ENCODE data around the gene TRPM8.

- TF ChIP-seq EZH2 (IDR thresholded peaks at IDR 0.05; ENCODE audit: low read depth, unreplicated experiment) (no peak), POLR2AphosphoS5 (IDR thresholded peaks at IDR 0.05; ENCODE audit: low read depth) (no peak), NANOG (IDR thresholded peaks at IDR 0.05; ENCODE audit: borderline replicate concordance) (no peak), EZH2phosphoT487 (IDR thresholded peaks at IDR 0.05; ENCODE audit: unreplicated experiment) (no peak)
- TF ChIP-seq, protein P1, sequence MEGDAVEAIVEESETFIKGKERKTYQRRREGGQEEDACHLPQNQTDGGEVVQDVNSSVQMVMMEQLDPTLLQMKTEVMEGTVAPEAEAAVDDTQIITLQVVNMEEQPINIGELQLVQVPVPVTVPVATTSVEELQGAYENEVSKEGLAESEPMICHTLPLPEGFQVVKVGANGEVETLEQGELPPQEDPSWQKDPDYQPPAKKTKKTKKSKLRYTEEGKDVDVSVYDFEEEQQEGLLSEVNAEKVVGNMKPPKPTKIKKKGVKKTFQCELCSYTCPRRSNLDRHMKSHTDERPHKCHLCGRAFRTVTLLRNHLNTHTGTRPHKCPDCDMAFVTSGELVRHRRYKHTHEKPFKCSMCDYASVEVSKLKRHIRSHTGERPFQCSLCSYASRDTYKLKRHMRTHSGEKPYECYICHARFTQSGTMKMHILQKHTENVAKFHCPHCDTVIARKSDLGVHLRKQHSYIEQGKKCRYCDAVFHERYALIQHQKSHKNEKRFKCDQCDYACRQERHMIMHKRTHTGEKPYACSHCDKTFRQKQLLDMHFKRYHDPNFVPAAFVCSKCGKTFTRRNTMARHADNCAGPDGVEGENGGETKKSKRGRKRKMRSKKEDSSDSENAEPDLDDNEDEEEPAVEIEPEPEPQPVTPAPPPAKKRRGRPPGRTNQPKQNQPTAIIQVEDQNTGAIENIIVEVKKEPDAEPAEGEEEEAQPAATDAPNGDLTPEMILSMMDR (conservative IDR thresholded peaks at IDR 0.05; ENCODE audit: low read depth in 2 of 2), result no peak
- TF ChIP-seq, protein P2, sequence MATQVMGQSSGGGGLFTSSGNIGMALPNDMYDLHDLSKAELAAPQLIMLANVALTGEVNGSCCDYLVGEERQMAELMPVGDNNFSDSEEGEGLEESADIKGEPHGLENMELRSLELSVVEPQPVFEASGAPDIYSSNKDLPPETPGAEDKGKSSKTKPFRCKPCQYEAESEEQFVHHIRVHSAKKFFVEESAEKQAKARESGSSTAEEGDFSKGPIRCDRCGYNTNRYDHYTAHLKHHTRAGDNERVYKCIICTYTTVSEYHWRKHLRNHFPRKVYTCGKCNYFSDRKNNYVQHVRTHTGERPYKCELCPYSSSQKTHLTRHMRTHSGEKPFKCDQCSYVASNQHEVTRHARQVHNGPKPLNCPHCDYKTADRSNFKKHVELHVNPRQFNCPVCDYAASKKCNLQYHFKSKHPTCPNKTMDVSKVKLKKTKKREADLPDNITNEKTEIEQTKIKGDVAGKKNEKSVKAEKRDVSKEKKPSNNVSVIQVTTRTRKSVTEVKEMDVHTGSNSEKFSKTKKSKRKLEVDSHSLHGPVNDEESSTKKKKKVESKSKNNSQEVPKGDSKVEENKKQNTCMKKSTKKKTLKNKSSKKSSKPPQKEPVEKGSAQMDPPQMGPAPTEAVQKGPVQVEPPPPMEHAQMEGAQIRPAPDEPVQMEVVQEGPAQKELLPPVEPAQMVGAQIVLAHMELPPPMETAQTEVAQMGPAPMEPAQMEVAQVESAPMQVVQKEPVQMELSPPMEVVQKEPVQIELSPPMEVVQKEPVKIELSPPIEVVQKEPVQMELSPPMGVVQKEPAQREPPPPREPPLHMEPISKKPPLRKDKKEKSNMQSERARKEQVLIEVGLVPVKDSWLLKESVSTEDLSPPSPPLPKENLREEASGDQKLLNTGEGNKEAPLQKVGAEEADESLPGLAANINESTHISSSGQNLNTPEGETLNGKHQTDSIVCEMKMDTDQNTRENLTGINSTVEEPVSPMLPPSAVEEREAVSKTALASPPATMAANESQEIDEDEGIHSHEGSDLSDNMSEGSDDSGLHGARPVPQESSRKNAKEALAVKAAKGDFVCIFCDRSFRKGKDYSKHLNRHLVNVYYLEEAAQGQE (IDR thresholded peaks at IDR 0.05; ENCODE audit: unreplicated experiment), result no peak
These were observed 84.4 kb downstream of the TRPM8 start for GRCh38 chr2:234001380-234002160.

Data from GM23338 (cell line).